ENCODE data around the gene CSF3R.

CSF3R gene

GRCh38 chr1:36421649-36422048, 61.1 kb downstream of the CSF3R start:
- in situ Hi-C loops (cut with MboI; ENCODE audit: low sequenced_read_pairs) = loop anchor here (5.0 kb wide), 1 partner anchor 74 kb away; no protein-coding TSS in a partner anchor

GRCh38 chr1:36420836-36421317, 61.8 kb downstream of the CSF3R start:
- in situ Hi-C loops (cut with MboI; ENCODE audit: low sequenced_read_pairs) = loop anchor here (5.0 kb wide), 1 partner anchor 74 kb away; no protein-coding TSS in a partner anchor

DNA sequence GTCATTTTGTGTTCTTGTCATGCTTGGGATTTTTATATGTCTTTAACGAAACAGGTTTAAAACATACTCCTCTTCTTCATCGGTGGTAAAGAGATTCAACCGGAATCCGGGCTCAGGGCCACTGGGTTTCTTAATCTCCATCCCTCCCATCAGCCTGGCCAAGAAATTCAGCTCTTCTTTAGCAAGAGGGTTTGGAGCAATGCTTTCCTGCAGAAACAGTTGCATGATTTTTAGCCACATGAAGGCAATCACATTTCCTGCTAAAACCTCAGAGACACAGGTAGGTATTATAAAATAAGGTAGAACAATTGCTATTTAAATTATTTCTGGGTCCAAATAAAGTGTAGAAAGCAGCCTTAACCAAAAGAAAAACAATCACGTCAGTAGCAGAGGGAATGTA, 62.3 kb downstream of the CSF3R start:
- in situ Hi-C loops (cut with MboI; ENCODE audit: low sequenced_read_pairs) = loop anchor here (5.0 kb wide), 1 partner anchor 73 kb away; no protein-coding TSS in a partner anchor

GRCh38 chr1:36419569-36419968, 63.1 kb downstream of the CSF3R start:
- in situ Hi-C loops (cut with MboI; ENCODE audit: low sequenced_read_pairs) = loop anchor here (10.0 kb wide), 1 partner anchor 315 kb away; no protein-coding TSS in a partner anchor

GRCh38 chr1:36419140-36419539, 63.6 kb downstream of the CSF3R start:
- in situ Hi-C loops (cut with MboI; ENCODE audit: low sequenced_read_pairs) = loop anchor here (10.0 kb wide), 1 partner anchor 314 kb away; no protein-coding TSS in a partner anchor

DNA sequence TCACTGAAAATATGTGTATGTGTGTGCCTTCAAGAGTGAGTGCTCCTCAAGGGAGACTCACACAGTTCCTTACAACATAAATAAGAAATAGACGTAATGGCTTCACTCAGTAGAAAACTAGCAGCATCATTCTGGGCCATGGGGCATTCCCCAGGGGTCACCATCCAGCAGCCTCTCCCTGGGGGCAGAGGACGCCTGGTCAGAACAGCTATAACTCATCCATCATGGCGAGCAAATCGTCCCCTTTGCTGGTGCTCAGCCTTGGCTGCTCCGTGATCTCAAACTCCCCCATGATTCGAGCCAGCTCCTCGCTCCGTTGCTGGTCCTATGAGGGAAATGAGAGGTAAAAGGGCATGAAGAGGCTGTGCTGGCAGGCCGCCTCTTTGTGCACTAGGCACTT, 64.8 kb downstream of the CSF3R start:
- in situ Hi-C loops (cut with MboI; ENCODE audit: low sequenced_read_pairs) = loop anchor here (10.0 kb wide), 1 partner anchor 313 kb away; no protein-coding TSS in a partner anchor
